ENCODE measurements around the gene RBM6.

GRCh38 chr3:49910409-49911123 lies 29.4 kb upstream of the RBM6 start:
- TF ChIP-seq CTCF (IDR thresholded peaks at IDR 0.05) (no peak), MAX (CRISPR knock-in tag; IDR thresholded peaks at IDR 0.05) (peak; percentile 78; the same call in 1 of the 2 replicates), ATF3 (CRISPR knock-in tag; conservative IDR thresholded peaks at IDR 0.05) (no peak)
